Measurements from ENCODE around the gene KCNB1. TPM values are rescaled to one million over a fixed set of nuclear protein-coding genes. Genes with fewer than 3 reads are reported as not detected.

KCNB1 gene
- total RNA-seq, 2 donors from 2014 or later: 0.52 to 3.3 TPM

DNA sequence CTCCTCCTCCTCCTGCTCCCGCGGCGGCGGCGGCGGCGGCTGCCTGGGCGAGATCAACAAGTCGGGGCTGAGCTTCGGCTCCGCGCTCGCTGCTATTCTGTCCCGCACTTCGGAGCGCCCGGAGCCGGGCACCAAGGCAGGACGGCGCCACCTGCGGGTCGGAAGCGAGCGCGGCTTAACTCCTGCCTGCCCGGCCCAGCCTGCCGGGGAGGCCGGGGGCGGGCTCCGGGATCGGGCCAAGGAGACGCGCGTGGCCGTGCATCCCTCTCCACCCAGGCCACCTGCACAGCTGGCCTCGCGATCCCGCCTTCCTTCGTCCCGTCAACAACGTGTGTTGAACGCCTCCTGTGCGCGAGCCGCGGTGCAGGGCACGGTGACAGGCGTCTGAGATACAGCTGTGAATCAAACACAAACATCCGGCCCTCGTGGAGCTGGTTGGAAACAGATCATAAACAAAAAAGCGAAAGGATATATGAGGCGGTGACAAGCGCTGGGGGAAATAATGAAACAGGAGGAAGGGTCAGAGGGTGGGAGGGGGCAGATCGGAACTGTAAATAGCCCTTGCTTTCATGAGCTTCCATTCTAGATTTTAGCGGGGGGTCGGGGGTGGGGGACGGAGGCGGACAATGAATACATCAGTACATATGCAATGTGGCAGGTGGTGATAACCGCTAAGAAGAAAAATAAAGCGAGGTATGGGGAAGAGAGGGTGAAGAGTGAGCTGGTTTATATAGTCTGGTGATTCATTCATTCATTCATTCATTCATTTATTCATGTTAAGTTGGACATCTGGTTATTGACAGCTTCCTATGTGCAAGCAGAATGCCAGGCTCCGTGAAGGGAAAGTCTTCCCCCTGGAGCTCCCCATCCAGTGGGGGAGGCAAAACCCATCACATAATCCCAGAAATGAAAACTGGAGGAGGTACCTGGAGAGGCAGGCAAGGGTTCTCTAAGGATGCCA is 2.0 kb upstream of the KCNB1 start:
- WGBS, 2 donors: 1 to 3% methylated on average over 26 to 61 of the region's 61 CpGs
- no peak overlapping the region for H3K4me3 ChIP-seq

DNA sequence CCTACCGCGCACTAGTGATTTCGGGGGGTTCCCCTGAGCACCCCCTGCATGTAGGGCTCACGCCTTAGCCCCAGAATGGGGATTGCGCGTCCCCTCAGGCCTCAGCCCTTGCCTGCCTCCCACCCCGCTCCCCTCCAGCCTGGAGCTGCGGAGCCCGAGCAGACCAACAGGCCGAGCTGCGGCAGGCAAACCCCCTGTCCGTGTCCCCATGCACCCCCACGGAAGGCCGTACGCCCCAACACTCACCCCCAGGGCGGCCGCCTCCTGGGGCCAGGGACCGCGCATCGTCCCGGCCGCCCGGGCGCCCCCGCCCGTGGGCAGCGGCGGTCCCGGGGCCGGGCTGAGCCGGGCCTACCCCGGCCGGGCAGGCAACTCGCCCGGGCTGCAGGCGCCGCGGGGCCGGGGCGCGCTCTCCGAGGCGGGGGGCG is 1.2 kb upstream of the KCNB1 start:
- ATAC-seq (peak; percentile 5), DNase-seq (no peak)
- peaks cover 0 to 15% of the 10 kb centered on the region in 2 donors for H3K27me3 ChIP-seq
- no peak overlapping the region for H3K4me3 ChIP-seq
- 1 to 2% methylated on average over 15 to 18 of the region's 44 CpGs for WGBS, 2 donors
- H3K27ac ChIP-seq: no peak overlapping the region
- no peaks in the 10 kb centered on the region for H3K9me3 ChIP-seq
- no peak for TF ChIP-seq POLR2A (IDR thresholded peaks at IDR 0.05)
- TF ChIP-seq, protein P1, sequence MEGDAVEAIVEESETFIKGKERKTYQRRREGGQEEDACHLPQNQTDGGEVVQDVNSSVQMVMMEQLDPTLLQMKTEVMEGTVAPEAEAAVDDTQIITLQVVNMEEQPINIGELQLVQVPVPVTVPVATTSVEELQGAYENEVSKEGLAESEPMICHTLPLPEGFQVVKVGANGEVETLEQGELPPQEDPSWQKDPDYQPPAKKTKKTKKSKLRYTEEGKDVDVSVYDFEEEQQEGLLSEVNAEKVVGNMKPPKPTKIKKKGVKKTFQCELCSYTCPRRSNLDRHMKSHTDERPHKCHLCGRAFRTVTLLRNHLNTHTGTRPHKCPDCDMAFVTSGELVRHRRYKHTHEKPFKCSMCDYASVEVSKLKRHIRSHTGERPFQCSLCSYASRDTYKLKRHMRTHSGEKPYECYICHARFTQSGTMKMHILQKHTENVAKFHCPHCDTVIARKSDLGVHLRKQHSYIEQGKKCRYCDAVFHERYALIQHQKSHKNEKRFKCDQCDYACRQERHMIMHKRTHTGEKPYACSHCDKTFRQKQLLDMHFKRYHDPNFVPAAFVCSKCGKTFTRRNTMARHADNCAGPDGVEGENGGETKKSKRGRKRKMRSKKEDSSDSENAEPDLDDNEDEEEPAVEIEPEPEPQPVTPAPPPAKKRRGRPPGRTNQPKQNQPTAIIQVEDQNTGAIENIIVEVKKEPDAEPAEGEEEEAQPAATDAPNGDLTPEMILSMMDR (IDR thresholded peaks at IDR 0.05): no peak
- peaks cover 22% of the 10 kb centered on the region for H3K4me1 ChIP-seq
- intact Hi-C loops (cut with DNase I): no loop called here
- no peaks in the 10 kb centered on the region for H3K36me3 ChIP-seq (replicated peaks in 1 of 2; ENCODE audit: insufficient read depth in 1 of 2, low read depth in 2 of 2)

More for the DNA sequence above, 2.0 kb upstream of the KCNB1 start:
- TF ChIP-seq, protein P1 (IDR thresholded peaks at IDR 0.05): peak; percentile 55 to 92 (median 75)
- TF ChIP-seq POLR2A (IDR thresholded peaks at IDR 0.05): no peak
- Histone ChIP-seq H3K4me1 (peaks cover 22% of the 10 kb centered on the region), H3K9me3 (no peaks in the 10 kb centered on the region), H3K27me3 (peaks cover 0 to 15% of the 10 kb centered on the region in 2 donors), H3K27ac (no peak overlapping the region), H3K36me3 (replicated peaks in 1 of 2; ENCODE audit: insufficient read depth in 1 of 2, low read depth in 2 of 2) (no peaks in the 10 kb centered on the region)
- DNase-seq: peak; percentile 80 to 86 (median 82)
- intact Hi-C loops (cut with DNase I): no loop called here
- ATAC-seq: peak; percentile 84

DNA sequence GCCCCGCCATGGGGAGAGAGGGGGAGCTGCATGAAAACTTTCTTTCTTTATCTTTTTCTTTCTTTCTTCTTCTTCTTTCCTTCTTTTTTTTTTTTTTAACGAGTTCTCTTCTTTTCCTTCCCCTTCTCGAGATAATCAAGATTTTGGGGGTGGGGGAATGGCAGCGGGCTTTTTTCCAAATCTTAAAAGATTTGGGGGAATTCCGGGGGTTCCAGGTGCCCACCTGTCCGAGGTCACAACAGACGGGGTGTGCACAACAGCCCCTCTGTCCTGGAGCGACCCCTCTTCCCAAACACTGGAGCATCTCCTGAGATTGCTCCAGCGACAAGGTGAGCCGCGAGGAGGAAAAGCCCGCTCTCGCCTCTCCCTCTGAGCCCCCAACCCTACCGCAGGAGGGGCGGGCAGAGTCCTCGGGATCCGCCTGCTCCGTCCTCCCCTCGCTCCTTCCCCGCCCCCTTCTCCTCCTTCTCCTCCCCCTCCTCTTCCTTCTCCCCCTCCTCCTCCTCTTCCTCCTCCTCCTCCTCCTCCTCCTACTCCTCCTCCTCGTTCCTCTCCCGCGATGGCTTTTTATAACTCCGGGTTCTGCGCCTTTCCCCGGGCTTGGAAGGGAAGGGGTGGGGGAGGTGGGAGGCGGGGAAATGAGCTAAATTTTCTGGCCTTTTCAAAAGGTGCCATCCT is 689 bp upstream of the KCNB1 start:
- no peak for DNase-seq
- Histone ChIP-seq H3K27ac (no peak overlapping the region), H3K9me3 (no peaks in the 10 kb centered on the region), H3K4me3 (no peak overlapping the region), H3K36me3 (replicated peaks in 1 of 2; ENCODE audit: insufficient read depth in 1 of 2, low read depth in 2 of 2) (no peaks in the 10 kb centered on the region), H3K4me1 (peaks cover 22% of the 10 kb centered on the region), H3K27me3 (peaks cover 0 to 15% of the 10 kb centered on the region in 2 donors)
- 3 to 5% methylated on average over 22 to 27 of the region's 27 CpGs for whole genome bisulfite sequencing, 2 donors
- TF ChIP-seq POLR2A (IDR thresholded peaks at IDR 0.05): no peak
- TF ChIP-seq, protein P1 (IDR thresholded peaks at IDR 0.05): no peak
- intact Hi-C loops (cut with DNase I): no loop called here
- no peak for ATAC-seq

DNA sequence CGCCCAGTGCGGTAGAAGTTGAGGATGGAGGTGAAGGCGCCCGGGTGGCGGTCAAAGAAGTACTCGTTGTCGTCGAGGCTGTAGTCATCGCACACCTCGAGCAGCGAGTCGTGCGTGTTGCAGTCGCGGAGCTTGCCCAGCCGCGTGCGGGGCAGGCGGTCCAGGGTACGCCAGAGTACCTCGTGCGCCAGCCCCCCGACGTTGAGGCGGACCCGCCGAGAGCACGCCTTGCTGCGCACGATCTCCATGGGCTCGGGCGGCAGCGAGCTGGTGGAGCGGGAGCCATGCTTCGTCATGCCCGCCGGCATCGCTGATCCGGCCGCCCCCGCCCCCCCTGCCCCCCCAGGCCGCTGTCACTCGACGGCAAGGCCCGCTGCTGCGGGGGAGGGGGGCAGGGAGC is 295 bp downstream of the KCNB1 start:
- H3K4me3 ChIP-seq: no peak overlapping the region
- H3K9me3 ChIP-seq: no peaks in the 10 kb centered on the region
- peaks cover 22% of the 10 kb centered on the region for H3K4me1 ChIP-seq
- H3K27ac ChIP-seq: no peak overlapping the region
- H3K27me3 ChIP-seq: peaks cover 0 to 15% of the 10 kb centered on the region in 2 donors
- no peak for TF ChIP-seq POLR2A (IDR thresholded peaks at IDR 0.05)
- TF ChIP-seq, protein P1 (IDR thresholded peaks at IDR 0.05): no peak
- 50 to 64% methylated on average over 14 to 46 of the region's 46 CpGs for WGBS, 2 donors
- ATAC-seq: no peak
- DNase-seq: no peak
- H3K36me3 ChIP-seq (replicated peaks in 1 of 2; ENCODE audit: insufficient read depth in 1 of 2, low read depth in 2 of 2): no peaks in the 10 kb centered on the region
- intact Hi-C loops (cut with DNase I): no loop called here
